Peyer's patch (tissue), 4 donors: ENCODE measurements around the gene MAP3K12. TPM values are rescaled to one million over a fixed set of nuclear protein-coding genes. Genes with fewer than 3 reads are reported as not detected.

ENCODE experiments used
- DNase-seq, 3 donors: peaks; one replicate each; pipeline ENCODE4 v3.0.0-alpha.2; 2017 to 2019
- H3K27ac ChIP-seq, 4 donors: fragments of 200-600 bp; sonication (generic); one replicate each; pipeline ENCODE4 v1.5.1; 2016 to 2019
- H3K27me3 ChIP-seq, 2 donors: fragments of 200-600 bp; sonication (generic); one replicate each; pipeline ENCODE4 v1.5.1; 2019
- H3K36me3 ChIP-seq, 3 donors: fragments of 200-600 bp; sonication (generic); one replicate each; pipeline ENCODE4 v1.5.1; 2016 to 2019
- H3K4me1 ChIP-seq, 4 donors: fragments of 200-600 bp; sonication (generic); one replicate each; pipeline ENCODE4 v1.5.1; 2016 to 2019
- H3K4me3 ChIP-seq, 4 donors: fragments of 200-600 bp; sonication (generic); 1 replicate in 3 of 4; 2 replicates in 1 of 4; pipeline ENCODE4 v1.5.1; 2016 to 2019; ENCODE audit warnings: mild to moderate bottlenecking in 1 of 4
- H3K9me3 ChIP-seq, 4 donors: fragments of 200-600 bp; sonication (generic); one replicate each; pipeline ENCODE4 v1.5.1; 2016 to 2019; ENCODE audit warnings: mild to moderate bottlenecking in 1 of 4
- POLR2A ChIP-seq, 2 donors: fragments of 450-650 bp; IDR thresholded peaks; one replicate each; pipeline ENCODE4 v1.5.1; 2017; ENCODE audit warnings: antibody characterized with exemption in 2 of 2, mild to moderate bottlenecking in 2 of 2, moderate library complexity in 2 of 2
- total RNA-seq, 4 donors: library from RNA; depleted of rRNA; stranded (reverse); fragments of >200 nt; gene quantifications; one replicate each; pipeline ENCODE4 v1.1.0, GENCODE V29; 2016
- TF ChIP-seq, protein P1 (sequence below), 6 experiments: fragments of 450-650 bp in 4 of 6; fragments of 200-600 bp in 2 of 6; sonication (generic) in 1 of 6; IDR thresholded peaks; one replicate each; pipeline ENCODE4 v1.5.1; 2017 to 2019; ENCODE audit warnings: antibody characterized with exemption in 6 of 6, mild to moderate bottlenecking in 3 of 6, moderate library complexity in 1 of 6

Gene MAP3K12
- total RNA-seq, 4 donors from 2014 or later = 6.5 to 44.6 (median 11.6) TPM

DNA sequence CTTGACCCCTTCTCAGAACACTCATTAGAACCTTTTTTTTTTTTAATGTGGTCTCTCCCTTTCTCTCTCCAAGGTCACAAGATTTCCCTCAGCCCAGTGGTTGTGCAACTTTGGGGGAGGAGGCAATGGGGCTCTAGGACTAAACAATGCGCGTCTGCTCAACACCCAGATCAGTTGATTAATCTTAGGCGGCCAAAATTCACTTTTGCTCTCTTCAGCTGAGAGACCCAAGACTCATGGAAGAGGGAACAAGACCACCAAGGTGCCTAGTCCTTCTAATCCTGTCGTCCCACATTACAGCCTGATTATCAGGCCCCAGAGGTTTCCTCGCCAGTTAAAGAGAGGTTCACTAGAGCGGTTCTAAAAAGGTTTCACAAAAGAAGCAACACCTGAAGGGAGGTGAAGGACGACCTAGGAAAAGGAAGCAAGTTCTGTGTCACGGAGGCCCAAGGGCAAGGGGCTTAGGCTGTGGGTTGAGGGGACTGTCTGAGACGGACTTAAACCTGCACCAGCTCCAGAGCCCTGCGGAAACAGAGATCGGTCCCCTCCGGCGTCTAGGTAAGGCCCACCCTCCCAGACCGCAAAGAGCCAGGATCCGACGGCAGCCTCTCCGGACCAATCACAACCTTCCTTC is 1.0 kb upstream of the MAP3K12 start:
- DNase-seq = peak in 2 of 3 donors; percentile 34 to 74
- TF ChIP-seq POLR2A (IDR thresholded peaks at IDR 0.05) = peak; percentile 85 to 92
- TF ChIP-seq, protein P1, sequence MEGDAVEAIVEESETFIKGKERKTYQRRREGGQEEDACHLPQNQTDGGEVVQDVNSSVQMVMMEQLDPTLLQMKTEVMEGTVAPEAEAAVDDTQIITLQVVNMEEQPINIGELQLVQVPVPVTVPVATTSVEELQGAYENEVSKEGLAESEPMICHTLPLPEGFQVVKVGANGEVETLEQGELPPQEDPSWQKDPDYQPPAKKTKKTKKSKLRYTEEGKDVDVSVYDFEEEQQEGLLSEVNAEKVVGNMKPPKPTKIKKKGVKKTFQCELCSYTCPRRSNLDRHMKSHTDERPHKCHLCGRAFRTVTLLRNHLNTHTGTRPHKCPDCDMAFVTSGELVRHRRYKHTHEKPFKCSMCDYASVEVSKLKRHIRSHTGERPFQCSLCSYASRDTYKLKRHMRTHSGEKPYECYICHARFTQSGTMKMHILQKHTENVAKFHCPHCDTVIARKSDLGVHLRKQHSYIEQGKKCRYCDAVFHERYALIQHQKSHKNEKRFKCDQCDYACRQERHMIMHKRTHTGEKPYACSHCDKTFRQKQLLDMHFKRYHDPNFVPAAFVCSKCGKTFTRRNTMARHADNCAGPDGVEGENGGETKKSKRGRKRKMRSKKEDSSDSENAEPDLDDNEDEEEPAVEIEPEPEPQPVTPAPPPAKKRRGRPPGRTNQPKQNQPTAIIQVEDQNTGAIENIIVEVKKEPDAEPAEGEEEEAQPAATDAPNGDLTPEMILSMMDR (IDR thresholded peaks at IDR 0.05) = no peak

DNA sequence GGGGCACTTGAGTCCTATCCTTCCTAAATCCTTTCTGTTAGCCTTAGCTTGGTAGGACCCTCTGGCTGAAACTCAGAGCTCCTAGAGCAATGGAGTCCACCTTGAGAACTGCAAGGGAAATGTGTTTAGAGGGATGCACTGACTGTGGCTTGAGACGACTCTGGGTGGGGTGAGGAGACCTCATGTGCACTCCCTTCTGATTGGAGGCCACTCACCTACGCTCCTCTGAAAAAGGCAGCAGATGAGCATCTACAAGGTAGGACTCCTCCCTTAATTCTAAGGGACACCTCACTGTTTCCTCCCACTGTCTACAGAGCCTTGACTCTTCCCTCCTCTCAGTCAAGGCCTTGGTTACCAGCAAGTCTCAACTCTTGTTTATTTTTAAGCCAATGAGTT is 1.0 kb downstream of the MAP3K12 start:
- no peaks in the 10 kb centered on the region for H3K9me3 ChIP-seq
- no peaks in the 10 kb centered on the region for H3K27me3 ChIP-seq
- H3K4me1 ChIP-seq = peaks cover 5 to 32% (median 16%) of the 10 kb centered on the region in 4 donors
- H3K4me3 ChIP-seq = no peak overlapping the region
- H3K27ac ChIP-seq = peak overlapping the region in 1 of 4 donors; percentile 96
- no peaks in the 10 kb centered on the region for H3K36me3 ChIP-seq
- no peak for DNase-seq
- TF ChIP-seq, protein P1 (IDR thresholded peaks at IDR 0.05) = no peak
- no peak for TF ChIP-seq POLR2A (IDR thresholded peaks at IDR 0.05)

More for the DNA sequence above, 1.0 kb upstream of the MAP3K12 start:
- Histone ChIP-seq H3K27ac (peak overlapping the region; percentile 94 to 98 (median 96)), H3K27me3 (no peaks in the 10 kb centered on the region), H3K36me3 (peaks cover 0 to 8% (median 0%) of the 10 kb centered on the region in 3 donors), H3K4me1 (peaks cover 5 to 26% (median 12%) of the 10 kb centered on the region in 4 donors), H3K9me3 (no peaks in the 10 kb centered on the region), H3K4me3 (peak overlapping the region; percentile 63 to 86 (median 73))

DNA sequence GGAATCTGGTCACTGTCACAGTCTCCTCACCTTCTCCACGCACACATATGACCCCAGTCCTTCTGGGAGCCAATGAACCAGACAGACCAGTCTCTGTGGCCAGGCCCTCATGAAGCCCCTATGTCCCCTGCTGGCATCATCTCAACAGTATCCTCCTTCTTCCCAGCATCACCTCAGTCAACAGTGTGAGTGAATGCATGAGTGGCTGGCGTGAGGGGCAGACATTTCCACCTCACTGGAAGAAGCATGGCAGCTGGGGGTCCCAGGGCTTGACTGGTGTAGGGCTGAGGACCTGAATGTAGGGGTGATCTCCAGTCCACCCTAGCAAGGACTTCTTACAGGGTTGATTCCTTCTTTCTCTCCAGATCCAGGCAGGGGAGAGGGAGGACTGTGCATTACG is 1.8 kb downstream of the MAP3K12 start:
- no peaks in the 10 kb centered on the region for H3K9me3 ChIP-seq
- TF ChIP-seq POLR2A (IDR thresholded peaks at IDR 0.05) = no peak
- TF ChIP-seq, protein P1 (IDR thresholded peaks at IDR 0.05) = no peak
- peak in 1 of 3 donors; percentile 42 for DNase-seq
- H3K4me1 ChIP-seq = peaks cover 5 to 31% (median 16%) of the 10 kb centered on the region in 4 donors
- H3K4me3 ChIP-seq = no peak overlapping the region
- no peaks in the 10 kb centered on the region for H3K36me3 ChIP-seq
- H3K27me3 ChIP-seq = no peaks in the 10 kb centered on the region
- H3K27ac ChIP-seq = no peak overlapping the region

- TF ChIP-seq, protein P1 (IDR thresholded peaks at IDR 0.05) = no peak
- TF ChIP-seq POLR2A (IDR thresholded peaks at IDR 0.05) = no peak
- Histone ChIP-seq H3K4me1 (peaks cover 1 to 29% (median 11%) of the 10 kb centered on the region in 4 donors), H3K27me3 (no peaks in the 10 kb centered on the region), H3K27ac (peak overlapping the region in 2 of 4 donors; percentile 23 to 49), H3K36me3 (no peaks in the 10 kb centered on the region), H3K9me3 (no peaks in the 10 kb centered on the region), H3K4me3 (no peak overlapping the region)
- no peak for DNase-seq
Measured at GRCh38 chr12:53496752-53497032, 2.6 kb downstream of the MAP3K12 start.

DNA sequence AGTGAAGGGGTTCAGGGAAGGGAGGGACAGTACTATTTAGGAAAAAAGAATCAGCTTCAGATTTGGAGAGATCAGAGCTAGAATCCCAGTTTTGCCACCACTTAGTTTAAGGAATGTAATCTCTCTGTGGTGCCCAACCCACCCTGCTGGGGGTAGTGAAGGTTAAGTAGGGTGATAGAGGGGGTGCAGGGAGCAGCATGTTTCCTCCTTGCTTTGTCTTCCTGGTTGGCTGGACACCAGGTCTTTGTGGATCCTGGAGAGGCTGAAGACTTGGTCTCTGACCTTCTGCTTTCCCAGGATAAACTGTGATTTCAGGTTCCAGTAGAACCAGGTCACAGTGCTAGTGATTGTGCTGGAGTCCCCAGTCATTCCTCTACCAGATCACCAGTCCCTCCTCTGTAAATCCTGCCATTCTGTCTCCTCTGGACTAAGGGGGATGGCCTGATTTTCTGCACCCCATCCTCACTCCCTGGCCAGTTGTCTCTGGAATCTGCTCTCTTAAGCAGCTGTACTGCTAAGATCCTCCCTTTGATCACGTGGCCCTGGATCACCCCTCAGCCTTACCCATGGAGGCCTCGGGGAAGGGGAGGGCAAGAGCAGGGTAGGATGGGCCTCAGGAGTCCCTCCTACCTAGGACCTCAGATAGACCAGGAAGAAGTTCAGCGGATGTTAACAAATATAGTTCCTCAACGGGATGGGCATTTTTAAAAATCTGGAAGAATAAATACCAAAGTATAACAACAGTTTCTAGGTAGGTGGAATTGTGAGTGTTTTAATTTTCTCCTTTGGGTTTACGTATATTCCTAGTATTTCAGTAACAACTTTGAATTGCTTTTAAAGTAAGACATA is 3.1 kb downstream of the MAP3K12 start:
- DNase-seq = peak in 1 of 3 donors; percentile 71
- Histone ChIP-seq H3K9me3 (no peaks in the 10 kb centered on the region), H3K27me3 (no peaks in the 10 kb centered on the region), H3K36me3 (no peaks in the 10 kb centered on the region), H3K4me1 (peaks cover 0 to 27% (median 9%) of the 10 kb centered on the region in 4 donors), H3K4me3 (no peak overlapping the region), H3K27ac (peak overlapping the region in 3 of 4 donors; percentile 23 to 49 (median 31))
- TF ChIP-seq POLR2A (IDR thresholded peaks at IDR 0.05) = peak in 1 of 2 donors; percentile 14
- TF ChIP-seq, protein P1 (IDR thresholded peaks at IDR 0.05) = no peak
